ENCODE results near the gene SLC38A2. TPM values are rescaled to one million over a fixed set of nuclear protein-coding genes. Genes with fewer than 3 reads are reported as not detected.

SLC38A2 gene
- total RNA-seq, 6 experiments from 2014 or later: 787 to 1,148 (median 975) TPM

DNA sequence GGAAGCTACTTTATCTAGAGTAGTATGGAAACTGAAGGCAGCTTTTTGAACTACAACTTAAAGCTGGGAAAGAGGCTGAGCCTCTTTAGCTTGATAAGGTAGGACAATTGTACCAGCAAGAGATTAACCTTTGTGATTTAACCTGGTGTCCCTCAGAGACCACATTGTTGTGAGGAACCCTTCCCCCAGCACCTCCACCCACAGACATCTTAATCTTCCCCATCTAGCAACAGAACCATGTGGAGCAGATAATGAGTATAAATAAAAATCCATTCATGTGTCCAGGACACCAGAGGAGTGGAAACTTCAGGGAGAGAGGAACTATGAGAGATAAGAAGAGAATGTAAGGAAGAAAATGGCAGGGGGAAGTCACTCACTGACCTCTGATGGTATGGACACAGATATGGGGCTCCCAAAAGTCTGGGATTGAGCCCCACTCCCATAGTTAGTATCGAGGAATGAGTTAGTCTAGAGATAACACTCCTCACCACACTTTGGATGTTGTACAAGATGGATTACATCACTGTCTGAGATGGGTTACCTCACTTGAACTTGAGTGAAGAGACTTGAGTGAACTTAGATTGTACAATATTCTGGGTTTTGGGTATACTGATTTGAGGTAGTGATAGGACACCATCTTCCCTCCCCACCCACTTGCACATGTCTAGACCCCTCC lies 33.9 kb upstream of the SLC38A2 start:
- Mint-ChIP-seq H3K4me3 (no peak overlapping the region), H3K27me3 (ENCODE audit: insufficient read depth) (peaks cover 1% of the 10 kb centered on the region), H3K9me3 (peaks cover 9% of the 10 kb centered on the region), H3K4me1 (ENCODE audit: low read depth) (peaks cover 77% of the 10 kb centered on the region), H3K27ac (peak overlapping the region; percentile 14; the same call in 1 of the 2 replicates), H3K36me3 (ENCODE audit: low read depth) (peaks cover 24% of the 10 kb centered on the region)
- TF ChIP-seq, protein P1, sequence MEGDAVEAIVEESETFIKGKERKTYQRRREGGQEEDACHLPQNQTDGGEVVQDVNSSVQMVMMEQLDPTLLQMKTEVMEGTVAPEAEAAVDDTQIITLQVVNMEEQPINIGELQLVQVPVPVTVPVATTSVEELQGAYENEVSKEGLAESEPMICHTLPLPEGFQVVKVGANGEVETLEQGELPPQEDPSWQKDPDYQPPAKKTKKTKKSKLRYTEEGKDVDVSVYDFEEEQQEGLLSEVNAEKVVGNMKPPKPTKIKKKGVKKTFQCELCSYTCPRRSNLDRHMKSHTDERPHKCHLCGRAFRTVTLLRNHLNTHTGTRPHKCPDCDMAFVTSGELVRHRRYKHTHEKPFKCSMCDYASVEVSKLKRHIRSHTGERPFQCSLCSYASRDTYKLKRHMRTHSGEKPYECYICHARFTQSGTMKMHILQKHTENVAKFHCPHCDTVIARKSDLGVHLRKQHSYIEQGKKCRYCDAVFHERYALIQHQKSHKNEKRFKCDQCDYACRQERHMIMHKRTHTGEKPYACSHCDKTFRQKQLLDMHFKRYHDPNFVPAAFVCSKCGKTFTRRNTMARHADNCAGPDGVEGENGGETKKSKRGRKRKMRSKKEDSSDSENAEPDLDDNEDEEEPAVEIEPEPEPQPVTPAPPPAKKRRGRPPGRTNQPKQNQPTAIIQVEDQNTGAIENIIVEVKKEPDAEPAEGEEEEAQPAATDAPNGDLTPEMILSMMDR (IDR thresholded peaks at IDR 0.05): no peak
- DNase-seq: no peak

DNA sequence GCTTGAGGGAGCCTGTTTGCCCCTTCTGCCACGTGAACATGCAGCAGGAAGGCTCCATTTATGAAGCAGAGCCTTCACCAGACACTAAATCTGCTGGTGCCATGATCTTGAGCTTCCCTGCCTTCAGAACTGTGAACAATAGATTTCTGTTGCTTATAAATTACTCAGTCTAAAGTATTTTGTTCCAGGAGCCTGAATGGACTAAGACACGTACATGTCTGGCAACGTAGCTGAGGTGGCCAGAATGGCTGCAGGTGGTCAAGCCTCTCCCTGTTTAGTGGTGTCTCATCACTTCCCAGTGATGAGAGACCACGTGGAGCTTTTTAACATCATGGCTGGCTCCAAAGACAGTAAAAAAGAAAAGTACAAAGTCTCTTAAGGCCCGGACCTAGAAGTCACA lies 32.2 kb upstream of the SLC38A2 start:
- Mint-ChIP-seq H3K27me3 (ENCODE audit: insufficient read depth) (peaks cover 1% of the 10 kb centered on the region), H3K4me1 (ENCODE audit: low read depth) (peaks cover 93% of the 10 kb centered on the region), H3K36me3 (ENCODE audit: low read depth) (peaks cover 29% of the 10 kb centered on the region), H3K4me3 (peak overlapping the region; percentile 11; the same call in 1 of the 2 replicates), H3K27ac (peak overlapping the region; percentile 70), H3K9me3 (peaks cover 10% of the 10 kb centered on the region)
- TF ChIP-seq, protein P1 (IDR thresholded peaks at IDR 0.05): no peak
- no peak for DNase-seq

DNA sequence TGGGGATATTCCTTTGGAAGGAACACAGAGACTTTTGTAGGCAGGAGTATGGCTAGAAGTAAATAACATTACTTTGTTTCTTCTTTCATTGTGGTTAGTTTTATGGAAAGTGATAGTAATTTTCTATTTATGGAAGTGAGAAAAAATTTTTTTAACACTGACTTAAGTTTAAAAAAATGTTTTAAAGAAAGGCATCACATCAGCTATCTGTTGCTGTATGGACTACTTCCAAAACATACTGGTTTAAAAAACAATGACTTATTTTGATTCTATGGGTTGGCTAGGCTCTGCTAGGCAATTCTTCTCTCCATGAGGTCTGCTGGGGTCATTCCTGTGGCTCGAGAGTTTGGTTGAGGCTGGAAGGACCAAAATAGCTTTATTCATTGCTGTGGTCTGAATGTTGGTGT lies 31.7 kb upstream of the SLC38A2 start:
- Mint-ChIP-seq H3K36me3 (ENCODE audit: low read depth) (peaks cover 35% of the 10 kb centered on the region), H3K27me3 (ENCODE audit: insufficient read depth) (peaks cover 1% of the 10 kb centered on the region), H3K9me3 (peaks cover 15% of the 10 kb centered on the region), H3K4me1 (ENCODE audit: low read depth) (peaks cover 96% of the 10 kb centered on the region), H3K27ac (peak overlapping the region; percentile 70), H3K4me3 (peak overlapping the region; percentile 21; the same call in 1 of the 2 replicates)
- peak; percentile 52 for DNase-seq
- TF ChIP-seq, protein P1 (IDR thresholded peaks at IDR 0.05): no peak

DNA sequence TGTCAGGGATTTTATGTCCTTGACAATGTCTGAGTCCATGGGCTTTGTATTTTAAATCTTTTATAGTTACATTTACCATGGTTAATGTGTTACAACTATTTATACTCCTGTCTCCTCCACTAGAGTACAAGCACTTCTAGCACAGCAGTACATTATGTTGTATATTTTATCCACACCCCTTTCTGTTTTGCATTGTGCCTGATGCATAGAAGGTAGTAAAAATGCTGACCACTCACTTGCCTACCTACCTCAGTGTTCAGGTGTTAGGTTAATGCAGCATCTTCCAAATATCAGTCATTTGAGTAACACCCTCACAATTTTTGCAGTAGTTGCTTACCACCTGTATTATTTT lies 31.1 kb upstream of the SLC38A2 start:
- DNase-seq: no peak
- H3K36me3 Mint-ChIP-seq (ENCODE audit: low read depth): peaks cover 40% of the 10 kb centered on the region
- H3K4me3 Mint-ChIP-seq: peak overlapping the region; percentile 21; the same call in 1 of the 2 replicates
- TF ChIP-seq, protein P1 (IDR thresholded peaks at IDR 0.05): no peak
- H3K4me1 Mint-ChIP-seq (ENCODE audit: low read depth): peaks cover 93% of the 10 kb centered on the region
- H3K27me3 Mint-ChIP-seq (ENCODE audit: insufficient read depth): peaks cover 2% of the 10 kb centered on the region
- peaks cover 16% of the 10 kb centered on the region for H3K9me3 Mint-ChIP-seq
- H3K27ac Mint-ChIP-seq: peak overlapping the region; percentile 79

DNA sequence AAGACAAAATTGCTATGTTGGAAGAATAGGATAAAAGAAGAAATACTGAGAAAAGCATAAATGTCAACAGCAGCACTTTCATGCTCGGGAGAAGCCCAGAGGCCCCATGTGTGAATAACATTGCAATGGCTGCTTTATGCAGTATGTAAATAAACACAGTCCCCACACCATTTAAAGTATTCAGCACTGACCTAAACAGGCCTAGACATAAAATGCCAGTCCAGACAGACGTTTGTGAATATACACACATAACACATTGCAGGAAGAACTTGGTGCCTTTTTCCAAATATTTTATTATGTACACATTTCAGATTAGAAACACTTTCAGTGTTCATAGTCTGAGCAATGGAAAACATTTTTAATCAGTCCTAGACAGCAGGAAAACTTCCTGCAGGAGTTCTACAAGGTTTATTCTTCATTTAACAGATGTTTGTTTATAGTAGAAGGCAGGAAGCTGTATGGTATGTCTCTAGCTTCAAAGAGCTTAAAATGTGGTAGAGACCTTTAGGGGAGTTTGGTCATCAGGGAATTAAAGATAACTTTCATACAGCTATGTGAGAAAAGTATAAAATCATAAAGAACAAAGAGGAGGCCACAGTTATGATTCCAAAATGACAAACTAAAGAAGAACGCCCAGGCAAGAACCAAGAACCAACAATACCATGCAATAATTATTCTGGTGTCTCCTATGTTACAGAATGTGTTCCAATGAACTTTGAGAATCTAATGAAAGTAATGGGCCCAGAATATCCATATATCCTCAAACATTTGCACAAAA lies 30.6 kb upstream of the SLC38A2 start:
- DNase-seq: no peak
- peaks cover 87% of the 10 kb centered on the region for H3K4me1 Mint-ChIP-seq (ENCODE audit: low read depth)
- H3K27ac Mint-ChIP-seq: peak overlapping the region; percentile 79
- H3K36me3 Mint-ChIP-seq (ENCODE audit: low read depth): peaks cover 42% of the 10 kb centered on the region
- TF ChIP-seq, protein P1 (IDR thresholded peaks at IDR 0.05): no peak
- H3K9me3 Mint-ChIP-seq: peaks cover 16% of the 10 kb centered on the region
- peak overlapping the region; percentile 61 for H3K4me3 Mint-ChIP-seq
- peaks cover 2% of the 10 kb centered on the region for H3K27me3 Mint-ChIP-seq (ENCODE audit: insufficient read depth)
